ENCODE data around the gene MAPRE3. TPM values are rescaled to one million over a fixed set of nuclear protein-coding genes. Genes with fewer than 3 reads are reported as not detected.
A peak's percentile ranks its signal among the peaks of the same experiment; 100 is the strongest.

MAPRE3 gene
- total RNA-seq, 1 experiment from 2014 or later = 7.4 TPM

GRCh38 chr2:26948800-26949199 is 21.6 kb upstream of the MAPRE3 start:
- DNase-seq (ENCODE audit: low spot score) = no peak

- no peak for DNase-seq (ENCODE audit: low spot score)
These were observed 20.2 kb upstream of the MAPRE3 start for GRCh38 chr2:26950246-26950645.

GRCh38 chr2:26951236-26951635 is 19.2 kb upstream of the MAPRE3 start:
- DNase-seq (ENCODE audit: low spot score) = no peak

DNA sequence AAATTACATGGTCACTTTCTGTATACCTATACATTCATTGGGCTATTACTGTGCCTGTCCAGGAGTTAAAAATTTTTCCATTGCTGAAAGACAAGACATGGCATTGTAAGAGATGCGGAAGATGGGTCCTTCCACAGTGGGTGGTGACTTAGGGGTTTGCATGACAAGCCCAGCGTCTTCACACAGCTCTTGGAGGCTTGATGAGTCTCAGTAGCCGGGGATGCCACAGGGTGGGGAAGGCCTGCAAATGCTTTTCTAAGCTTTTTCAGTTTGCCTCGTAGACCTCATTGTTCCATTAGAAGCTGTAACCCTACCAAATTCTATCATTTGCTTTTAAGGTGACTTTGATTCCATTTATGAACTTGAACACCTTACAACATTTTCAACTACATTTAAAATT is 18.1 kb upstream of the MAPRE3 start:
- DNase-seq (ENCODE audit: low spot score) = no peak

DNA sequence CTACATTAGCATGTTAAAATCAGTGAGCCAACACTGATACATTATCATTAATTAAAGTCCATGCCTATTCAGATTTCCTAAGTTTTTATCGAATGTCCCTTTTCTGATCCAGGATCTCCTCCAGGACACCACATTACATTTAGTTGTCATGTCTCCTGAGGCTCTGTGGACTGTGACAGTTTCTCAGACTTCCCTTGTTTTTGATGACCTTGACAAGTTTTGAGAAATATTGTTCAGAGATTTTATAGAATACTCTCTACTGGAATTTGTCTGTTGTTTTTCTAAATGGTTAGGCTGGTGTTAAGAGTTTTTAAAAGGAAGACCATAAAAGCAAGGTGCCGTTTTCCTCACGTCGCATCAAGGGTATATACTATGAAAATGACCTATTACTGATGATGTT is 16.3 kb upstream of the MAPRE3 start:
- no peak for DNase-seq (ENCODE audit: low spot score)

DNA sequence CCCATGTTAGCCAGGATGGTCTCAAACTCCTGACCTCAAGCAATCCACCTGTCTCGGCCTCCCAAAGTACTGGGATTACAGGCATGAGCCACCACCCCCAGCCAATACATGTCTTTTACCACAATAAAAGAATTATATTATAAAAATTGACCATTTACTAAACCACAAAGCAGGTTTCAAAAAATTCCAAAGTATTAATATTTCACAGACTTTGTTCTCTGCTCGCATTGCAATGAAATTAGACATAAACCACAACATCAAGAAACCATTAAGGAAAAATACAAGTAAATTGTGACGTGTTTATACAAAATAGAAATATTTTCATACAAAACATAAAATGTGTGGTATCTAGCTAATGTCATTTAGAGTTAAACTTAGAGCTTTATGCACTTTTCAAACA is 13.4 kb upstream of the MAPRE3 start:
- DNase-seq (ENCODE audit: low spot score) = no peak

- no peak for DNase-seq (ENCODE audit: low spot score)
These were observed 12.9 kb upstream of the MAPRE3 start for GRCh38 chr2:26957534-26957933.

- DNase-seq (ENCODE audit: low spot score) = no peak
These were observed 11.1 kb upstream of the MAPRE3 start for GRCh38 chr2:26959331-26959730.

DNA sequence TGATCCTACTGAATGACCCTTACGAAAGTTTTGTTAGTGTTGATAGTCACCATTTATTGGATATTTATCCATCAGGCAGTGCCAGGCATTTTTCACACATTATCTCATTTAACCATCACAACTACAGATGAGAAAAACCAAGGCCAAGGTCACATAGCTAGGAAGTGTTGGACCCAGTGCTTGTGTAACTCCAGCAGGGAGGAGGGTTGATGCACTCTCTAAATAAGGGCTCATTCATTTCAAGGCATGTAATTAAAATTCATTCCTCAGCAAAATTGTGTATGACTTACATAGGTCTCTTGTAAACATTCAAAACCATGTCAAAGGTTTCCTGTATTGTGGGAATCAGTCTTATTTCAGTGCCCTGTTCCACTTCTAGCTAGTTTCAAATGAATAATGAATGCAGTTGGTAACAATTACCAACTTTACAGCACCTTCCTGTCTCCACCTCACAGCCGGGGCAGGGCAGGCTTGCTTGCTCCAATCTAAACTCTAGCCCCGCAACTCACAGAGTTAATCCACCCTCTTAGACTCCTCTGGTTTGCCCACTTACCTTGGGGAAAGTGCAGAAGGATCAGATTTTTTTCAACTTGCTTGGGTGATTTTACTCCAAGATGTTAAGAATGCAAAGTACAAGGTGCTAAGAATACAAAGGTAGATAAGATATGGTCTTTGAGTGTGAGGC is 5.8 kb upstream of the MAPRE3 start:
- no peak for DNase-seq (ENCODE audit: low spot score)

- peak; percentile 71 for DNase-seq (ENCODE audit: low spot score)
These were observed 2.4 kb upstream of the MAPRE3 start for GRCh38 chr2:26968001-26968400.

- DNase-seq (ENCODE audit: low spot score) = no peak
These were observed 1.2 kb upstream of the MAPRE3 start for GRCh38 chr2:26969077-26969844.

- peak; percentile 21 for DNase-seq (ENCODE audit: low spot score)
These were observed 641 bp downstream of the MAPRE3 start for GRCh38 chr2:26970928-26971627.

DNA sequence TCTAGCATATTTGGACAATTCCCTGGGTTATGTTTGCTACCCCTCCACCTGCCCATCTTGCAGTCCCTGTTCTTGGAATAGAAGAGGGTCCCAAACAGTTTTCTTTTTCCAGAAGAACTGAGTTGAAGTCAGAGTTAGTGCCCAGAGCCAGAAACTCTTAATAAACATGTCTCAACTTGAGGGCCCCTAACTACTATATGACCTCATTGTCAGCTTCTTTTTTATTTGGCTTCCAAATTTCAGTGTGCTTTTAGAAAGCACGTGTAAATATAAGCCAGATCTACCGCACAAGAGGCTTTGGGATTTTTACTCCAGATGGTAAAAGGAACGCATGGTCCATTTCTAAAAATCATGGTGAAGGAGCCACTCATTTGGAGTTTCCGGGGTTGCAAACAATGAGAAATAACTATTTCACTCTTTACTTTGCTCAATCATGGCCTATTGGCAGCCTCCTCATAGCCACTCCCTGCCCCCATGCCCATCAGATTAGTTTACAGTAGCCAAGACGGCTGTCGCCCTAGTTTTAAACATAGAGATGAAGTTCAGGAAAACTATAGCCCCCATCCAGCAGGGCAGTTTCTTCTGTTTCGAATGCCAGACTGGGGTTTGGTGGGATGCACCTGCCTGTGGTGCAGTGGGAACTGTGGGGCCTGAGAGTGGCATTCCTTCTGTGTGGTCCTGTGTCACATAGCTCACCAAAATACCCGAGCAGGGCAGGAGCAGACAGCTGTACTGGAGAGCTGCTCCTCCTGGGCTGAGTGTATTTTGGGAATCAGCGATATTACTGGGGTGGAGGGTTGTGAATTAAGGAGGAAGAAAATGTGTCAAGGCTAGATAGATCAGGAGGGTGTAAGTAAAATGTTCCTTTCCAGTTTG is 1.7 kb downstream of the MAPRE3 start:
- DNase-seq (ENCODE audit: low spot score) = no peak

- no peak for DNase-seq (ENCODE audit: low spot score)
These were observed 3.9 kb downstream of the MAPRE3 start for GRCh38 chr2:26974352-26974751.

GRCh38 chr2:26975102-26975501 is 4.7 kb downstream of the MAPRE3 start:
- DNase-seq (ENCODE audit: low spot score) = no peak

DNA sequence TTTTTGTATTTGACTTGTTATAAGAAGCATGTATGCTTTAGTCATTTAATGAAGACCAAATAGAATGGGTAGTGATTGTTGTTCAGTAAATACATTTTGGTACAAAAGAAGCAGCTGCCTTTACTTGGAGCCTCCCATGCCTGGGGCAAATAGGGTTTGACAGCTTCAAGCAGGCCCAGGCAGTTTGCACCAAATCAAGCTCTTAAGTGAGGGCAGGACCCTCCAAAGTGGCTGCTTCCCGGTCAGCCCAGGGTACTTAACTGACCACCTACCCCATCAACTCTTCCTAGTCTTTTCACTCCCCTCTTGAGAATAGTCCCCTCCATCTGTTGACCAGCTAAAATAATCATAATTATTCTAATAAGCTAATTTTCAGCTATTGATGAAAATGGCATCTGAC is 5.2 kb downstream of the MAPRE3 start:
- DNase-seq (ENCODE audit: low spot score) = no peak

DNA sequence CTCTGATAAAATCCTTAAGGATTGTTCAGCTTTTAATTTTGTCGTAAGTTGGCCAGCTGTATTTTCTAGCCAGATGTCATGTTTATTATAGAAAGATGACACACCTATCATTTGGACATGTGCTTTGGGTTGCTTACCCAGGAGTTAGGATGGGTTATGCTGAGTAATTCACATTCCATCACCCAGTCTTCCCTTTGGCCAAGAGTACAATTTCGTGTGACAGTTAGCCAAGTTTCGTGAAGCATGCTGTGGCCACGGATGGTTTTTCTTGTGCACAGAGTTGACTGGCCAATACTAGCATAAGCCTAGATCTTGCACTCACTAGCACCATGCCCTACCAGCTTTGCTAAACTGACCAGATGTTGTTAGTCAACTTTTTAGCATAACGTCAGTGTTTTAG is 5.8 kb downstream of the MAPRE3 start:
- DNase-seq (ENCODE audit: low spot score) = no peak

DNA sequence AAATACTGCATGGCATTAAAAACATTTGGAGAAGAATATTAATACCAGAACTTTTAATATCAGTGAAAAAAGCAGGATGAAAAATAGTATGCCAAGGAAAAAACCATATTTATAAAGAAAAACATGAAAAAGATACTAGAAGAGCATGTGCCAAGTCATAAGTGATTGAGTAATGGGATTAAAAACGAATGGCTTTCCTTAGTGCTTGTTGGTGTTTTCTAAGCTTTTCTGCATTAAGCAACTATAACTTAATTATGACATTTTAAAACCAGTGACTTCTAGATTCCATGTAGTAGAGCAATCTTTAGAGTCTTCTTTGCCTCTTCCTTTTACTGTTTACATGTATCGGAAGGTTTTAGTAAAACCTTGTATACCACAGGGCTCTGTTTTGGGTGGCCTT is 6.6 kb downstream of the MAPRE3 start:
- no peak for DNase-seq (ENCODE audit: low spot score)

DNA sequence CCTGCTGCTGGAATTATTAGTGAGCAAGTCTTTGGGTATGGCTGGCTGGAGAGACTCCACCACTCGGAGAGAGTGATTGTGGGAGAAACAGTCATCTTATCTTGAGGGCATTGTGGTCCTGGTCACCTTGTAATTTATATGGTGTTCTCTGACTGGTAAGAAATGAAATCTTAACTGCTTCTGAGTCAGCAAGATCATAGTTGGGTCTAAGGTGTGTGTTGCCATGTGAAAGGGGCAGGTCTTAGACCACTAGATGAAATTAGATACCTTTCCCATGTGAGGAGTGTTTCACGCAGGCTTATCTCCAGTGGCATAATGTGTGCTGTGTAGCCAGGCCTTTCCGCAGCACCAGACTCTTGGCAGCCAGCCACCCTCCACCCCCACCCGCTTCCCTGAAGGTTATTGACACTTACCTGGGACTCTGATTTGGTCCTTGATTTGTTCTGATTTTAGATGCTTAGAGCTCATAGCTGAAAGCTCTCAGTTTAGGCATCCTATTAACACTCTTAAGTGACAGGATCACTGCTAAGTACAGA is 7.7 kb downstream of the MAPRE3 start:
- peak; percentile 74 for DNase-seq (ENCODE audit: low spot score)

- DNase-seq (ENCODE audit: low spot score) = no peak
These were observed 9.3 kb downstream of the MAPRE3 start for GRCh38 chr2:26979741-26980140.

DNA sequence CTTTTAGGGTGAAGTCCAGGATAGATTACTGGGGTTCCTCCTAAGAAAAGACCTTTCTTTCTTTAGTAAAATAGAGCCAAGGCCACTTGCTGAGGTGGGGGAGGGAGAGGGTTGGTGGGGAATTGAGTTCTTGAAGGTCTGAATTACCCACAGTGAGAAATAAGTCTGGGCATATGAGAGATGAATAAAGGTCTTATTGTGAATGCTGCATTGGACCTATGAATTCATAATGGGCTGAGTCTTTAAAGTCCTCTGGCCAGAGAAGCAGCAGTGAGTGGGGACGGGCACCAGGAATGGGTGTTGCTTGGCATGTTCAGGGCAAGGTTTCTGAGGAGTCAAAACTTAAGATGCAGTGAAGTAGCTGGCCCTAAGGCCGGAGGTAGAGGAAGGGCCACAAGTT is 10.5 kb downstream of the MAPRE3 start:
- DNase-seq (ENCODE audit: low spot score) = no peak

Measured in HT-29 (cell line).